GM18909 (cell line): ENCODE measurements around the gene KRI1.

Experiments used
- ATAC-seq: cut with Tn5 transposase; IDR thresholded peaks from one replicate; pipeline ENCODE4 v1.9.1; 2021; ENCODE audit warnings: mild to moderate bottlenecking; ENCODE audit not compliant: unreplicated experiment, poor library complexity

Gene KRI1

GRCh38 chr19:10565567-10566407 lies at the start of gene KRI1:
TSS of gene KRI1 (minus strand) at chr19:10566010. CDS start at chr19:10565999, 11 bp downstream.
- ATAC-seq: peak; percentile 58

- no peak for ATAC-seq
Measured at GRCh38 chr19:10612499-10613119, 46.8 kb upstream of the KRI1 start.

GRCh38 chr19:10611907-10612306 lies 46.1 kb upstream of the KRI1 start:
- no peak for ATAC-seq

GRCh38 chr19:10604460-10604980 lies 38.7 kb upstream of the KRI1 start:
- peak; percentile 25 for ATAC-seq

- peak; percentile 25 for ATAC-seq
Measured at GRCh38 chr19:10603873-10604459, 38.2 kb upstream of the KRI1 start.

GRCh38 chr19:10603084-10603872 lies 37.5 kb upstream of the KRI1 start:
- peak; percentile 54 for ATAC-seq

GRCh38 chr19:10602330-10603083 lies 36.7 kb upstream of the KRI1 start:
- ATAC-seq: peak; percentile 48

GRCh38 chr19:10601999-10602329 lies 36.2 kb upstream of the KRI1 start:
- no peak for ATAC-seq

- ATAC-seq: no peak
Measured at GRCh38 chr19:10600149-10600548, 34.3 kb upstream of the KRI1 start.

- peak; percentile 62 for ATAC-seq
Measured at GRCh38 chr19:10593820-10594637, 28.2 kb upstream of the KRI1 start.

GRCh38 chr19:10593148-10593547 lies 27.3 kb upstream of the KRI1 start:
- ATAC-seq: no peak

- no peak for ATAC-seq
Measured at GRCh38 chr19:10587839-10588150, 22.0 kb upstream of the KRI1 start.

GRCh38 chr19:10587022-10587838 lies 21.4 kb upstream of the KRI1 start, which contains the start of gene AP1M2:
TSS of gene AP1M2 (minus strand) at chr19:10587312. CDS start at chr19:10587231, 81 bp downstream.
- no peak for ATAC-seq

GRCh38 chr19:10586396-10586795 lies 20.6 kb upstream of the KRI1 start:
- ATAC-seq: no peak

- ATAC-seq: no peak
Measured at GRCh38 chr19:10583036-10583776, 17.4 kb upstream of the KRI1 start.

- ATAC-seq: no peak
Measured at GRCh38 chr19:10582091-10582490, 16.3 kb upstream of the KRI1 start.

- no peak for ATAC-seq
Measured at GRCh38 chr19:10580979-10581631, 15.3 kb upstream of the KRI1 start.
